ENCODE results near the gene RAB3C.

Gene RAB3C

GRCh38 chr5:58804291-58804690 lies 221.4 kb downstream of the RAB3C start:
- Histone ChIP-seq H3K4me2 (ENCODE audit: low read depth, low read length, poor library complexity, severe bottlenecking) (no peak overlapping the region), H3K9ac (ENCODE audit: low read depth, low read length, poor library complexity, severe bottlenecking) (no peak overlapping the region), H3K9me2 (replicated peaks; ENCODE audit: low read depth, low read length) (no peaks in the 10 kb centered on the region), H3K4me1 (ENCODE audit: insufficient read depth, low read length, poor library complexity, severe bottlenecking) (no peaks in the 10 kb centered on the region), H3K27me3 (ENCODE audit: insufficient read depth, low read length, poor library complexity, severe bottlenecking) (no peaks in the 10 kb centered on the region), H3K79me2 (ENCODE audit: insufficient read depth, low read length) (no peaks in the 10 kb centered on the region), H3K36me3 (ENCODE audit: insufficient read depth, low read length) (no peaks in the 10 kb centered on the region), H3K4me3 (ENCODE audit: low read length, poor library complexity, severe bottlenecking) (no peak overlapping the region), H3K9me3 (ENCODE audit: insufficient read depth, low read depth, low read length) (no peaks in the 10 kb centered on the region), H2AFZ (ENCODE audit: low read length) (no peak overlapping the region), H3F3A (ENCODE audit: low read depth) (no peaks in the 10 kb centered on the region), H4K20me1 (ENCODE audit: insufficient read depth, low read length, poor library complexity, severe bottlenecking) (no peaks in the 10 kb centered on the region)
- TF ChIP-seq EZH2phosphoT487 (IDR thresholded peaks at IDR 0.05; ENCODE audit: borderline replicate concordance) (no peak), CTCF (conservative IDR thresholded peaks at IDR 0.05; ENCODE audit: low read length) (no peak)

- H3K9me3 ChIP-seq (ENCODE audit: insufficient read depth, low read depth, low read length): no peaks in the 10 kb centered on the region
- no peaks in the 10 kb centered on the region for H3K36me3 ChIP-seq (ENCODE audit: insufficient read depth, low read length)
- H3K4me2 ChIP-seq (ENCODE audit: low read depth, low read length, poor library complexity, severe bottlenecking): no peak overlapping the region
- TF ChIP-seq EZH2phosphoT487 (IDR thresholded peaks at IDR 0.05; ENCODE audit: borderline replicate concordance) (no peak), CTCF (conservative IDR thresholded peaks at IDR 0.05; ENCODE audit: low read length) (no peak)
- no peaks in the 10 kb centered on the region for H4K20me1 ChIP-seq (ENCODE audit: insufficient read depth, low read length, poor library complexity, severe bottlenecking)
- no peaks in the 10 kb centered on the region for H3K79me2 ChIP-seq (ENCODE audit: insufficient read depth, low read length)
- H2AFZ ChIP-seq (ENCODE audit: low read length): no peak overlapping the region
- H3K9me2 ChIP-seq (replicated peaks; ENCODE audit: low read depth, low read length): no peaks in the 10 kb centered on the region
- H3K27me3 ChIP-seq (ENCODE audit: insufficient read depth, low read length, poor library complexity, severe bottlenecking): no peaks in the 10 kb centered on the region
- H3K4me3 ChIP-seq (ENCODE audit: low read length, poor library complexity, severe bottlenecking): no peak overlapping the region
- no peaks in the 10 kb centered on the region for H3K4me1 ChIP-seq (ENCODE audit: insufficient read depth, low read length, poor library complexity, severe bottlenecking)
- H3K9ac ChIP-seq (ENCODE audit: low read depth, low read length, poor library complexity, severe bottlenecking): no peak overlapping the region
- no peaks in the 10 kb centered on the region for H3F3A ChIP-seq (ENCODE audit: low read depth)
These were observed 227.2 kb downstream of the RAB3C start for GRCh38 chr5:58810086-58810485.

DNA sequence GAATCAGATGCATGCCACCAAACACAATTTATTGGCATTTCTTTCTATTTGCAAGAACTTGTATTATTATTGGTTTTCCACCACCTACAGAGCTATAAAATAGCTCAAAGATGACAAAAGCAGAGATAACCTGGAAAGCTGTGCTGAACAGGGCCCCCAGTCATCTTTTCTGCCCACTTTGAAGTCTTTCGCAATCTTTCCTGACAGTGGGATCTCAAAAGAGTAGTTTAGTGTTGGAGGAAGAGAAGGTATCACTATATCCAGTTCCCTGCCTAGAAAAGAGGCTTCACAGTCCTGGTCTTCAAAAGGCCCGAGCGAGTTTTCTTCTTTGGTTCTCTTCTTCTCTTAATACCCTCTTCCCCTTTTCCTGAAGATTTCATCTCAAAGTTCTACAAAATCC lies 231.0 kb downstream of the RAB3C start:
- H3K27me3 ChIP-seq (ENCODE audit: insufficient read depth, low read length, poor library complexity, severe bottlenecking): no peaks in the 10 kb centered on the region
- no peak overlapping the region for H3K9ac ChIP-seq (ENCODE audit: low read depth, low read length, poor library complexity, severe bottlenecking)
- no peak overlapping the region for H2AFZ ChIP-seq (ENCODE audit: low read length)
- H3K79me2 ChIP-seq (ENCODE audit: insufficient read depth, low read length): no peaks in the 10 kb centered on the region
- no peaks in the 10 kb centered on the region for H3K36me3 ChIP-seq (ENCODE audit: insufficient read depth, low read length)
- no peaks in the 10 kb centered on the region for H3K4me1 ChIP-seq (ENCODE audit: insufficient read depth, low read length, poor library complexity, severe bottlenecking)
- TF ChIP-seq CTCF (conservative IDR thresholded peaks at IDR 0.05; ENCODE audit: low read length) (no peak), EZH2phosphoT487 (IDR thresholded peaks at IDR 0.05; ENCODE audit: borderline replicate concordance) (no peak)
- no peaks in the 10 kb centered on the region for H3K9me2 ChIP-seq (replicated peaks; ENCODE audit: low read depth, low read length)
- H3K9me3 ChIP-seq (ENCODE audit: insufficient read depth, low read depth, low read length): no peaks in the 10 kb centered on the region
- no peaks in the 10 kb centered on the region for H3F3A ChIP-seq (ENCODE audit: low read depth)
- no peaks in the 10 kb centered on the region for H4K20me1 ChIP-seq (ENCODE audit: insufficient read depth, low read length, poor library complexity, severe bottlenecking)
- H3K4me2 ChIP-seq (ENCODE audit: low read depth, low read length, poor library complexity, severe bottlenecking): no peak overlapping the region
- no peak overlapping the region for H3K4me3 ChIP-seq (ENCODE audit: low read length, poor library complexity, severe bottlenecking)
